ENCODE data around the gene MRTFA. TPM values are rescaled to one million over a fixed set of nuclear protein-coding genes. Genes with fewer than 3 reads are reported as not detected.

Gene MRTFA
- polyA plus RNA-seq, 1 of the 3 experiments (the other 2 are of a cell fraction) = 5.8 TPM

GRCh38 chr22:40635043-40635939 lies 1.2 kb downstream of the MRTFA start:
- Histone ChIP-seq H3K36me3 (replicated peaks in 1 of 2; ENCODE audit: control insufficient read depth in 1 of 2, insufficient read depth in 2 of 2, low read length in 1 of 2) (no peaks in the 10 kb centered on the region), H3K27ac (ENCODE audit: low read depth in 2 of 2, low read length in 1 of 2) (peak overlapping the region in 1 of 2 experiments; percentile 47; a peak in 1 of 4 replicates), H3K9me3 (no peaks in the 10 kb centered on the region), H3K79me2 (ENCODE audit: insufficient read depth) (peaks cover 60% of the 10 kb centered on the region), H3K4me1 (ENCODE audit: control insufficient read depth in 1 of 2, insufficient read depth in 2 of 2, low read depth in 1 of 2, low read length in 1 of 2) (peaks cover 4 to 10% of the 10 kb centered on the region in 2 experiments; a peak in 3 of 4 replicates), H3K27me3 (ENCODE audit: insufficient read depth) (no peaks in the 10 kb centered on the region), H2AFZ (ENCODE audit: low read depth) (no peak overlapping the region), H4K20me1 (ENCODE audit: insufficient read depth) (peaks cover 44% of the 10 kb centered on the region), H3K9ac (peak overlapping the region; percentile 66; the same call in 1 of the 2 replicates), H3K9me2 (no peaks in the 10 kb centered on the region), H3K4me2 (peak overlapping the region; percentile 88), H3K4me3 (ENCODE audit: low read depth in 2 of 2, low read length in 1 of 2) (peak overlapping the region; percentile 66 to 68), H3F3A (replicated peaks; ENCODE audit: insufficient read depth) (no peaks in the 10 kb centered on the region)
- ChIA-PET CTCF (interaction anchor here (0.8 to 2.1 kb wide), 4 partner anchors 10 to 199 kb away, joined by 3 to 10 read pairs (median 3); no protein-coding TSS in a partner anchor), POLR2A (no interaction called here)
- DNase-seq = no peak
- TF ChIP-seq GATA2 (CRISPR knock-in tag; IDR thresholded peaks at IDR 0.05) = no peak
- TF ChIP-seq POLR2AphosphoS5 (IDR thresholded peaks at IDR 0.05; ENCODE audit: low read depth, low read length) = no peak
- TF ChIP-seq TCF12 (IDR thresholded peaks at IDR 0.05) = no peak
- TF ChIP-seq EZH2phosphoT487 (IDR thresholded peaks at IDR 0.05; ENCODE audit: borderline replicate concordance, low read depth) = no peak
- no peak for TF ChIP-seq RCOR1 (IDR thresholded peaks at IDR 0.05; ENCODE audit: low read length)
- no peak for TF ChIP-seq FOXJ3 (CRISPR knock-in tag; IDR thresholded peaks at IDR 0.05)
- no peak for TF ChIP-seq JUND (IDR thresholded peaks at IDR 0.05)
- 28% methylated on average over 16 of the region's 21 CpGs for WGBS (ENCODE audit: low lambda C conversion rate)

GRCh38 chr22:40634119-40634903 lies 2.2 kb downstream of the MRTFA start:
- Histone ChIP-seq H3K4me3 (ENCODE audit: low read depth in 2 of 2, low read length in 1 of 2) (peak overlapping the region in 1 of 2 experiments; percentile 66; a peak in 1 of 4 replicates), H4K20me1 (ENCODE audit: insufficient read depth) (peaks cover 44% of the 10 kb centered on the region), H3F3A (replicated peaks; ENCODE audit: insufficient read depth) (no peaks in the 10 kb centered on the region), H3K27ac (ENCODE audit: low read depth in 2 of 2, low read length in 1 of 2) (peak overlapping the region in 1 of 2 experiments; percentile 47; a peak in 1 of 4 replicates), H3K27me3 (ENCODE audit: insufficient read depth) (no peaks in the 10 kb centered on the region), H3K4me2 (peak overlapping the region; percentile 88), H2AFZ (ENCODE audit: low read depth) (no peak overlapping the region), H3K4me1 (ENCODE audit: control insufficient read depth in 1 of 2, insufficient read depth in 2 of 2, low read depth in 1 of 2, low read length in 1 of 2) (peaks cover 4 to 10% of the 10 kb centered on the region in 2 experiments; a peak in 3 of 4 replicates), H3K9me2 (no peaks in the 10 kb centered on the region), H3K9ac (no peak overlapping the region), H3K9me3 (no peaks in the 10 kb centered on the region), H3K79me2 (ENCODE audit: insufficient read depth) (peaks cover 68% of the 10 kb centered on the region), H3K36me3 (replicated peaks in 1 of 2; ENCODE audit: control insufficient read depth in 1 of 2, insufficient read depth in 2 of 2, low read length in 1 of 2) (no peaks in the 10 kb centered on the region)
- no peak for DNase-seq
- CTCF ChIA-PET = interaction anchor here (0.6 to 1.3 kb wide), 3 partner anchors 11 to 178 kb away, joined by 3 read pairs; no protein-coding TSS in a partner anchor
- TF ChIP-seq RCOR1 (IDR thresholded peaks at IDR 0.05; ENCODE audit: low read length) (no peak), MEF2A (IDR thresholded peaks at IDR 0.05; ENCODE audit: borderline replicate concordance, low read depth) (no peak), GABPA (IDR thresholded peaks at IDR 0.05; ENCODE audit: low read depth) (no peak), TEAD4 (IDR thresholded peaks at IDR 0.05; ENCODE audit: borderline replicate concordance, insufficient read depth) (no peak), REST (IDR thresholded peaks at IDR 0.05; ENCODE audit: low read depth, low read length) (no peak)
- WGBS (ENCODE audit: low lambda C conversion rate) = 97% methylated on average over 10 of the region's 11 CpGs
- POLR2A ChIA-PET = no interaction called here

All from SK-N-SH (cell line).